ENCODE measurements around the gene CYP24A1. TPM values are rescaled to one million over a fixed set of nuclear protein-coding genes. Genes with fewer than 3 reads are reported as not detected.
A peak's percentile ranks its signal among the peaks of the same experiment; 100 is the strongest.

CYP24A1 gene
- total RNA-seq, 1 experiment from 2014 or later, result 1.2 TPM

DNA sequence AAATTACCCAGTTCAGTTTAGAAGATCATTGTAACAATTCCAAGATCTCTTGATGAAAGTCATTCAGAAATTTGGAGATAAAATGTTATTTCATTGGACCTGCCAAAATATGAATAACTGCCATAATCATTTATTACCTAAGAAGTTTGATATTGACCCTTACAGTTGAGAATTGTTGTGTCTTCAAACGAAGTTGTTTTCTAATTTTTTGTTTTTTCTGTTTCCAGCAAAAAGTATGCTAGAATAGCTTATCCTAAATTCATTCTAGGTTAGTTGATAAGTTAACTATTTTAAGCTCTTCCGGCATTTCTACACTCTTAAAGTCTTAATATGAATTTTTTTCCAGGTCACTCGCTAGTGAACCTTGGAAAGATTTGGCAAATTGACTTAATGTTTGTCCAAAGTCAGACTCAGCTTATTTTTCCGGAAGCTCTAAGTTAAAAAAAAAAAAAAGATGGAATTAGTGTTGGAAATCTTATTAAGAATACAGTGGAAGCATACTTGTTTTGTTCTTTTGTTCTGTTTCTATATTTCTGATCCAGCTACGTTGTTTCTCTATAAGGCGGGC is 28.9 kb downstream of the CYP24A1 start:
- H3K79me2 ChIP-seq (ENCODE audit: low read length), result no peaks in the 10 kb centered on the region
- H2AFZ ChIP-seq (ENCODE audit: low read length), result no peak overlapping the region
- no peak overlapping the region for H3K4me2 ChIP-seq (ENCODE audit: low read length)
- no peak overlapping the region for H3K27ac ChIP-seq (ENCODE audit: low read length)
- no TSS peak for BruUV-seq (replicated peaks)
- H3K9me3 ChIP-seq (ENCODE audit: low read length), result no peaks in the 10 kb centered on the region
- H3K4me3 ChIP-seq (ENCODE audit: low read length), result no peak overlapping the region
- no peaks in the 10 kb centered on the region for H3K9me2 ChIP-seq (replicated peaks; ENCODE audit: low read length)
- no peak overlapping the region for H3K9ac ChIP-seq (ENCODE audit: low read length)
- H4K20me1 ChIP-seq (ENCODE audit: low read length), result no peaks in the 10 kb centered on the region
- no peak for TF ChIP-seq EZH2 (IDR thresholded peaks at IDR 0.05; ENCODE audit: low read length, unreplicated experiment)
- no peak for TF ChIP-seq EZH2phosphoT487 (IDR thresholded peaks at IDR 0.05; ENCODE audit: borderline replicate concordance, low read length)
- TF ChIP-seq, protein P1, sequence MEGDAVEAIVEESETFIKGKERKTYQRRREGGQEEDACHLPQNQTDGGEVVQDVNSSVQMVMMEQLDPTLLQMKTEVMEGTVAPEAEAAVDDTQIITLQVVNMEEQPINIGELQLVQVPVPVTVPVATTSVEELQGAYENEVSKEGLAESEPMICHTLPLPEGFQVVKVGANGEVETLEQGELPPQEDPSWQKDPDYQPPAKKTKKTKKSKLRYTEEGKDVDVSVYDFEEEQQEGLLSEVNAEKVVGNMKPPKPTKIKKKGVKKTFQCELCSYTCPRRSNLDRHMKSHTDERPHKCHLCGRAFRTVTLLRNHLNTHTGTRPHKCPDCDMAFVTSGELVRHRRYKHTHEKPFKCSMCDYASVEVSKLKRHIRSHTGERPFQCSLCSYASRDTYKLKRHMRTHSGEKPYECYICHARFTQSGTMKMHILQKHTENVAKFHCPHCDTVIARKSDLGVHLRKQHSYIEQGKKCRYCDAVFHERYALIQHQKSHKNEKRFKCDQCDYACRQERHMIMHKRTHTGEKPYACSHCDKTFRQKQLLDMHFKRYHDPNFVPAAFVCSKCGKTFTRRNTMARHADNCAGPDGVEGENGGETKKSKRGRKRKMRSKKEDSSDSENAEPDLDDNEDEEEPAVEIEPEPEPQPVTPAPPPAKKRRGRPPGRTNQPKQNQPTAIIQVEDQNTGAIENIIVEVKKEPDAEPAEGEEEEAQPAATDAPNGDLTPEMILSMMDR (conservative IDR thresholded peaks at IDR 0.05; ENCODE audit: low read depth, low read length), result no peak
- ChIA-PET CTCF (interaction anchor here (0.6 kb wide), 1 partner anchor 157 kb away, joined by 4 read pairs; no protein-coding TSS in a partner anchor), POLR2A (ENCODE audit: unreplicated experiment) (no interaction called here)
- no peaks in the 10 kb centered on the region for H3K36me3 ChIP-seq (ENCODE audit: low read depth, low read length)
- no peaks in the 10 kb centered on the region for H3K27me3 ChIP-seq (ENCODE audit: low read length)
- DNase-seq (no peak), ATAC-seq (no peak)
- peaks cover 45% of the 10 kb centered on the region for H3K4me1 ChIP-seq (ENCODE audit: insufficient read depth, low read length)
- peaks cover 9% of the 10 kb centered on the region for H3F3A ChIP-seq (ENCODE audit: low read length, unreplicated experiment)
- intact Hi-C loops (cut with micrococcal nuclease), result no loop called here

DNA sequence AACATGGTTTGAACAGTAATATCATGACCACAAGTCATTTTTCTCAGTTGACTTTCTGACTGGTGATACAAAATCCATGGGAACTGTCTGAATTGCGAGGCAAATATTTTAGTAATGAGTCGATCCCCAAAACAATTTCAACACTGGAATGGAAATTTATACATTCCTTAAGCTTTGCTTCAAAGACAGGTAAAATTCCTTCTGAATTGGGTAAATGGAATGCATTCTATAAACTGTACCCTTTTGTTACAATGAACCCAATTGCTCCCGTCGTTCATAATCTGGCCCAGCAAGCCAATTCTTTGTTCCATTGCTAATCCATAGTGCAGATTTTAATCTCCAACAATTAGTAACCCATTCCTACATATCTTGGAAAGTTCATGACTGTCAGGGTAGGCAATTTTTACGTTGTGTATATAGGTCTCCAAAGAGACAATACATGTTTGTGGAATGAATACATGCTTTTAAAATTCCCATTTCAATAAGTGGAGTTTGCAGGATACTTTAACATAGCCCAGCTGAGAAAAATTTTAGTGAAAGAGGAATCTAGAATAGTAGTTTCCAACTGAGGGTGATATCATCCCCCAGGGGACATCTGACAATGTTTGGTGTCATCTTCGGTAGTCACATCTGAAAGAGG is 32.7 kb downstream of the CYP24A1 start:
- H3K4me2 ChIP-seq (ENCODE audit: low read length), result peak overlapping the region; percentile 8
- ATAC-seq, result peak; percentile 70
- H3K9ac ChIP-seq (ENCODE audit: low read length), result no peak overlapping the region
- ChIA-PET POLR2A (ENCODE audit: unreplicated experiment) (no interaction called here), CTCF (no interaction called here)
- peak overlapping the region; percentile 66 for H3K27ac ChIP-seq (ENCODE audit: low read length)
- no TSS peak for BruUV-seq (replicated peaks)
- peaks cover 38% of the 10 kb centered on the region for H3K4me1 ChIP-seq (ENCODE audit: insufficient read depth, low read length)
- peak; percentile 97 for DNase-seq
- no peak overlapping the region for H3K4me3 ChIP-seq (ENCODE audit: low read length)
- no peaks in the 10 kb centered on the region for H3K9me3 ChIP-seq (ENCODE audit: low read length)
- intact Hi-C loops (cut with micrococcal nuclease), result loop anchor here (1.0 kb wide), 1 partner anchor 9 kb away; no protein-coding TSS in a partner anchor
- no peak overlapping the region for H2AFZ ChIP-seq (ENCODE audit: low read length)
- no peaks in the 10 kb centered on the region for H3K9me2 ChIP-seq (replicated peaks; ENCODE audit: low read length)
- H3K36me3 ChIP-seq (ENCODE audit: low read depth, low read length), result no peaks in the 10 kb centered on the region
- peaks cover 9% of the 10 kb centered on the region for H3F3A ChIP-seq (ENCODE audit: low read length, unreplicated experiment)
- H3K27me3 ChIP-seq (ENCODE audit: low read length), result no peaks in the 10 kb centered on the region
- H3K79me2 ChIP-seq (ENCODE audit: low read length), result no peaks in the 10 kb centered on the region
- H4K20me1 ChIP-seq (ENCODE audit: low read length), result no peaks in the 10 kb centered on the region
- TF ChIP-seq, protein P1 (conservative IDR thresholded peaks at IDR 0.05; ENCODE audit: low read depth, low read length), result no peak
- no peak for TF ChIP-seq EZH2 (IDR thresholded peaks at IDR 0.05; ENCODE audit: low read length, unreplicated experiment)
- TF ChIP-seq EZH2phosphoT487 (IDR thresholded peaks at IDR 0.05; ENCODE audit: borderline replicate concordance, low read length), result no peak

DNA sequence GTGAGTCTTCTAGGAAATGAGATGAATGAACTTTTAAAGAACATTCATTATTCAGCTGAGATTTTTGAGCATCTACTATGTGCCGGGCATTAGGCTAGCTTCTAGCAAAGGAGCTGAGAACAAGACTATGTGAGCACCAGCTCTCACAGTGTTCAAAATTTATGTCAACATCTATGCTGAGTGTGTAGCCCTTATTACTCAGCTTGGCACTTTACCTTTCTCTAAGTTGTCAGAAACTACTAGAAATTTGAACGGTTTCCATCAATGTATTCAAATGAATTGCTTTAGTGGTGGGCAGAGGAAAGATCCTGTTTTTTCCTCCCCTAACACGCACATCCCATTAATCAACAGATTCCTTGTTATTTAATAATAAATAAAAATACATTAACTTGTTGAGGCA is 33.3 kb downstream of the CYP24A1 start:
- no peak for DNase-seq
- Histone ChIP-seq H3K27ac (ENCODE audit: low read length) (peak overlapping the region; percentile 66), H3F3A (ENCODE audit: low read length, unreplicated experiment) (peaks cover 9% of the 10 kb centered on the region), H3K4me3 (ENCODE audit: low read length) (no peak overlapping the region), H2AFZ (ENCODE audit: low read length) (no peak overlapping the region), H3K9me3 (ENCODE audit: low read length) (no peaks in the 10 kb centered on the region), H3K79me2 (ENCODE audit: low read length) (no peaks in the 10 kb centered on the region), H3K4me2 (ENCODE audit: low read length) (peak overlapping the region; percentile 8), H3K9me2 (replicated peaks; ENCODE audit: low read length) (no peaks in the 10 kb centered on the region), H3K36me3 (ENCODE audit: low read depth, low read length) (no peaks in the 10 kb centered on the region), H3K9ac (ENCODE audit: low read length) (no peak overlapping the region), H3K27me3 (ENCODE audit: low read length) (no peaks in the 10 kb centered on the region), H4K20me1 (ENCODE audit: low read length) (no peaks in the 10 kb centered on the region), H3K4me1 (ENCODE audit: insufficient read depth, low read length) (peaks cover 38% of the 10 kb centered on the region)
- intact Hi-C loops (cut with micrococcal nuclease), result loop anchor here (1.0 kb wide), 1 partner anchor 8 kb away; no protein-coding TSS in a partner anchor
- BruUV-seq (replicated peaks), result no TSS peak
- ChIA-PET CTCF (no interaction called here), POLR2A (ENCODE audit: unreplicated experiment) (no interaction called here)
- TF ChIP-seq EZH2 (IDR thresholded peaks at IDR 0.05; ENCODE audit: low read length, unreplicated experiment), result no peak
- TF ChIP-seq EZH2phosphoT487 (IDR thresholded peaks at IDR 0.05; ENCODE audit: borderline replicate concordance, low read length), result no peak
- TF ChIP-seq, protein P1 (conservative IDR thresholded peaks at IDR 0.05; ENCODE audit: low read depth, low read length), result no peak
- no peak for ATAC-seq

Measured in PC-3 (cell line).